H9 (cell line): ENCODE measurements around the gene IGLL5. TPM values are rescaled to one million over a fixed set of nuclear protein-coding genes. Genes with fewer than 3 reads are reported as not detected.

ENCODE experiments used
- DNase-seq: peaks from one replicate; pipeline ENCODE4 v3.0.0-alpha.2; 2017
- H2AFZ ChIP-seq: one replicate; pipeline ENCODE4 v1.6.1; 2013; ENCODE audit warnings: mild to moderate bottlenecking, low read length, control low read depth, moderate library complexity
- H2AK5ac ChIP-seq: 2 replicates; pipeline ENCODE4 v1.6.1; 2013; ENCODE audit warnings: low read length, control low read depth, mixed read lengths; ENCODE audit not compliant: insufficient read length
- H2BK120ac ChIP-seq: one replicate; pipeline ENCODE4 v1.6.1; 2013; ENCODE audit warnings: low read depth, mild to moderate bottlenecking, low read length, control low read depth, inconsistent platforms; ENCODE audit not compliant: poor library complexity, severe bottlenecking
- H2BK12ac ChIP-seq: 2 replicates; pipeline ENCODE4 v1.6.1; 2013; ENCODE audit warnings: low read length, control low read depth, mixed read lengths, low read depth; ENCODE audit not compliant: insufficient read length
- H2BK15ac ChIP-seq: 2 replicates; pipeline ENCODE4 v1.6.1; 2013; ENCODE audit warnings: low read depth, low read length, control low read depth
- H2BK20ac ChIP-seq: one replicate; pipeline ENCODE4 v1.6.1; 2013; ENCODE audit warnings: low read depth, mild to moderate bottlenecking, low read length, control low read depth, inconsistent platforms; ENCODE audit not compliant: poor library complexity, severe bottlenecking
- H2BK5ac ChIP-seq: 2 replicates; pipeline ENCODE4 v1.6.1; 2013; ENCODE audit warnings: low read length, control low read depth, mixed read lengths; ENCODE audit not compliant: insufficient read length
- H3K14ac ChIP-seq: 2 replicates; pipeline ENCODE4 v1.6.1; 2013; ENCODE audit warnings: low read length, control low read depth; ENCODE audit not compliant: insufficient read depth
- H3K18ac ChIP-seq: 2 replicates; pipeline ENCODE4 v1.6.1; 2013; ENCODE audit warnings: low read depth, mild to moderate bottlenecking, mixed read lengths, low read length, control low read depth; ENCODE audit not compliant: insufficient read length
- H3K23ac ChIP-seq: 2 replicates; pipeline ENCODE4 v1.6.1; 2013; ENCODE audit warnings: low read length, control low read depth, mixed read lengths, low read depth; ENCODE audit not compliant: insufficient read length
- H3K23me2 ChIP-seq: 2 replicates; pipeline ENCODE4 v1.6.1; 2013; ENCODE audit warnings: low read depth, mild to moderate bottlenecking, mixed read lengths, low read length, control low read depth; ENCODE audit not compliant: insufficient read length, poor library complexity, severe bottlenecking
- H3K27ac ChIP-seq: 2 replicates; pipeline ENCODE4 v1.5.1; 2013; ENCODE audit warnings: low read length, control low read depth, mixed read lengths, low read depth; ENCODE audit not compliant: insufficient read length
- H3K27me3 ChIP-seq: 2 replicates; pipeline ENCODE4 v1.6.1; 2013; ENCODE audit warnings: low read length, control low read depth, inconsistent platforms; ENCODE audit not compliant: insufficient read depth
- H3K4ac ChIP-seq: 2 replicates; pipeline ENCODE4 v1.6.1; 2013; ENCODE audit warnings: low read depth, mild to moderate bottlenecking, control low read depth, inconsistent platforms, low read length, moderate library complexity
- H3K4me1 ChIP-seq: 2 replicates; pipeline ENCODE4 v1.6.1; 2013; ENCODE audit warnings: low read length, control low read depth, inconsistent platforms; ENCODE audit not compliant: insufficient read depth
- H3K4me2 ChIP-seq: 2 replicates; pipeline ENCODE4 v1.6.1; 2013; ENCODE audit warnings: low read length, control low read depth, mixed read lengths; ENCODE audit not compliant: insufficient read length, insufficient read depth
- H3K56ac ChIP-seq: 2 replicates; pipeline ENCODE4 v1.6.1; 2013; ENCODE audit warnings: low read depth, mild to moderate bottlenecking, mixed read lengths, low read length, control low read depth; ENCODE audit not compliant: insufficient read length
- H3K79me1 ChIP-seq: 2 replicates; pipeline ENCODE4 v1.6.1; 2013; ENCODE audit warnings: low read depth, mild to moderate bottlenecking, moderate library complexity, low read length, control low read depth, inconsistent platforms; ENCODE audit not compliant: insufficient read depth, poor library complexity, severe bottlenecking
- H3K79me2 ChIP-seq: 2 replicates; pipeline ENCODE4 v1.6.1; 2013; ENCODE audit warnings: low read length, control low read depth, inconsistent platforms; ENCODE audit not compliant: insufficient read depth
- H3K9ac ChIP-seq: 2 replicates; pipeline ENCODE4 v1.6.1; 2013; ENCODE audit warnings: low read length, control low read depth, mixed read lengths; ENCODE audit not compliant: insufficient read length; ENCODE audit errors: extremely low read depth
- H3K9me3 ChIP-seq: one replicate; pipeline ENCODE4 v1.6.1; 2013; ENCODE audit warnings: low read depth, low read length, inconsistent platforms; ENCODE audit not compliant: control insufficient read depth
- H3T11ph ChIP-seq: one replicate; pipeline ENCODE4 v1.6.1; 2013; ENCODE audit warnings: mild to moderate bottlenecking, low read length, control low read depth, inconsistent platforms
- H4K20me1 ChIP-seq: one replicate; pipeline ENCODE4 v1.6.1; 2013; ENCODE audit not compliant: control insufficient read depth, insufficient read length, insufficient read depth
- H4K5ac ChIP-seq: 2 replicates; pipeline ENCODE4 v1.6.1; 2013; ENCODE audit warnings: low read depth, mild to moderate bottlenecking, mixed read lengths, low read length, control low read depth; ENCODE audit not compliant: insufficient read length
- H4K8ac ChIP-seq: replicated peaks from 2 replicates; pipeline ENCODE4 v1.6.1; 2013; ENCODE audit warnings: low read length, control low read depth, mixed read lengths, low read depth; ENCODE audit not compliant: insufficient read length
- H4K91ac ChIP-seq: 2 replicates; pipeline ENCODE4 v1.6.1; 2013; ENCODE audit warnings: low read depth, mild to moderate bottlenecking, moderate library complexity, mixed read lengths, low read length, control low read depth; ENCODE audit not compliant: insufficient read length
- H3K27ac Mint-ChIP-seq, 3 experiments: 2 replicates in 2 of 3; 3 replicates in 1 of 3; pipeline ENCODE4 v1.8.0; 2020 to 2021; ENCODE audit warnings: mixed read lengths in 3 of 3, mild to moderate bottlenecking in 1 of 3, moderate library complexity in 1 of 3
- H3K27me3 Mint-ChIP-seq: 2 replicates; pipeline ENCODE4 v1.8.0; 2021; ENCODE audit warnings: low read depth, mild to moderate bottlenecking, moderate library complexity, mixed read lengths
- H3K36me3 Mint-ChIP-seq, 3 experiments: 2 replicates in 2 of 3; 3 replicates in 1 of 3; pipeline ENCODE4 v1.8.0; 2020 to 2021; ENCODE audit warnings: low read depth in 3 of 3, mixed read lengths in 3 of 3; ENCODE audit not compliant: insufficient read depth in 1 of 3
- H3K4me1 Mint-ChIP-seq, 2 experiments: 2 replicates each; pipeline ENCODE4 v1.8.0; 2020; ENCODE audit warnings: mixed read lengths in 2 of 2
- H3K4me3 Mint-ChIP-seq, 2 experiments: 2 replicates in 1 of 2; 3 replicates in 1 of 2; pipeline ENCODE4 v1.8.0; 2020 to 2021; ENCODE audit warnings: mild to moderate bottlenecking in 2 of 2, mixed read lengths in 2 of 2, moderate library complexity in 1 of 2
- H3K9me3 Mint-ChIP-seq, 2 experiments: 2 replicates in 1 of 2; 3 replicates in 1 of 2; pipeline ENCODE4 v1.8.0; 2020; ENCODE audit warnings: mild to moderate bottlenecking in 2 of 2, mixed read lengths in 2 of 2, moderate library complexity in 1 of 2
- WGBS: extraction: QIAGEN DNeasy Blood & Tissue Kit; methylation state at CpG from one replicate; pipeline ENCODE4 v1.1.7; 2013; ENCODE audit warnings: missing lambda C conversion rate, low lambda C conversion rate, mixed read lengths; ENCODE audit not compliant: insufficient read length; ENCODE audit errors: extremely low coverage; 5-methylcytosine and 5-hydroxymethylcytosine counted together
- total RNA-seq: library from RNA; stranded (reverse); gene quantifications from 2 replicates; pipeline ENCODE4 v1.2.1, GENCODE V29; 2021
- TF ChIP-seq, protein P1 (sequence below): fragments of 200-600 bp; sonication (generic); conservative IDR thresholded peaks from 3 replicates; pipeline ENCODE4 v1.8.0; 2021; ENCODE audit warnings: antibody characterized with exemption, mild to moderate bottlenecking

Gene IGLL5
- total RNA-seq, 1 experiment from 2014 or later = not detected

DNA sequence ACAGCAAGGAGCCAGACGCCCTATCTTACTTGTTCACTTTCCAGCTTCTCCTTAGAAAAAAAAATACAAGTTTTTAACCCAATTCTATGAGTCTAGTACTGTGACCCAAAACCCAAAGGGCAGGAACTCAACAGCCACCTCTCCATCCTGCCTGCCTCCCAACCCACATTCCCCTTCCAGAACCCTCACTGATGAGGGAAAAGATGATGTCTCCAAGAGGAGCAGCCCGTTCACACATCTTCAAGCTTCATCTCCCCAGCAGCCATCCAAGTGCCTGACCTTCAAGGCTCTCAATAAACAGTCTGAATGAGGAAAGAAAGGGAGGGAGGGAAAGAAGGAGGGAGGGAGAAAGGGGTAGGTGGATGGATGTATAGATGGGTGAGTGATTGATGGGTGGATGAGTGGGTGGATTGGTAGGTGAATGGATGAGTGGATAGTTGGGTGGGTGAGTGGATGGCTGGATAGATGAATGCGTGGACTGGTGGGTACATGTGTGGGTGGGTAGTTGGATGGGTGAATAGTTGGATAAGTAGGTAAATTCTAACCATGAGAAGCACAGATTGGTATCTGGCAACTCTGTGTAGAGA is 50.4 kb downstream of the IGLL5 start:
- Mint-ChIP-seq H3K27me3 (peaks cover 88% of the 10 kb centered on the region), H3K9me3 (no peaks in the 10 kb centered on the region), H3K4me3 (no peak overlapping the region), H3K36me3 (no peaks in the 10 kb centered on the region; a peak in 1 of 7 replicates), H3K4me1 (peaks cover 4 to 9% of the 10 kb centered on the region in 2 experiments; a peak in 3 of 4 replicates), H3K27ac (no peak overlapping the region)
- H3K4me2 ChIP-seq = no peak overlapping the region
- H2BK15ac ChIP-seq = no peak overlapping the region
- no peak overlapping the region for H2AK5ac ChIP-seq
- H4K20me1 ChIP-seq = no peaks in the 10 kb centered on the region
- no peak overlapping the region for H4K5ac ChIP-seq
- H3K23ac ChIP-seq = no peak overlapping the region
- no peaks in the 10 kb centered on the region for H3K79me1 ChIP-seq
- no CpG with 5 or more reads among the region's 3 CpGs for WGBS
- H2BK5ac ChIP-seq = no peak overlapping the region
- H3T11ph ChIP-seq = no peak overlapping the region
- H4K91ac ChIP-seq = no peak overlapping the region
- no peaks in the 10 kb centered on the region for H3K9me3 ChIP-seq
- no peak overlapping the region for H2BK12ac ChIP-seq
- H3K9ac ChIP-seq = no peak overlapping the region
- H3K79me2 ChIP-seq = no peaks in the 10 kb centered on the region
- no peak overlapping the region for H2AFZ ChIP-seq
- DNase-seq = no peak
- H3K4ac ChIP-seq = no peak overlapping the region
- no peak overlapping the region for H3K56ac ChIP-seq
- TF ChIP-seq, protein P1, sequence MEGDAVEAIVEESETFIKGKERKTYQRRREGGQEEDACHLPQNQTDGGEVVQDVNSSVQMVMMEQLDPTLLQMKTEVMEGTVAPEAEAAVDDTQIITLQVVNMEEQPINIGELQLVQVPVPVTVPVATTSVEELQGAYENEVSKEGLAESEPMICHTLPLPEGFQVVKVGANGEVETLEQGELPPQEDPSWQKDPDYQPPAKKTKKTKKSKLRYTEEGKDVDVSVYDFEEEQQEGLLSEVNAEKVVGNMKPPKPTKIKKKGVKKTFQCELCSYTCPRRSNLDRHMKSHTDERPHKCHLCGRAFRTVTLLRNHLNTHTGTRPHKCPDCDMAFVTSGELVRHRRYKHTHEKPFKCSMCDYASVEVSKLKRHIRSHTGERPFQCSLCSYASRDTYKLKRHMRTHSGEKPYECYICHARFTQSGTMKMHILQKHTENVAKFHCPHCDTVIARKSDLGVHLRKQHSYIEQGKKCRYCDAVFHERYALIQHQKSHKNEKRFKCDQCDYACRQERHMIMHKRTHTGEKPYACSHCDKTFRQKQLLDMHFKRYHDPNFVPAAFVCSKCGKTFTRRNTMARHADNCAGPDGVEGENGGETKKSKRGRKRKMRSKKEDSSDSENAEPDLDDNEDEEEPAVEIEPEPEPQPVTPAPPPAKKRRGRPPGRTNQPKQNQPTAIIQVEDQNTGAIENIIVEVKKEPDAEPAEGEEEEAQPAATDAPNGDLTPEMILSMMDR = no peak
- H3K14ac ChIP-seq = no peak overlapping the region
- H3K4me1 ChIP-seq = no peaks in the 10 kb centered on the region
- no peak overlapping the region for H4K8ac ChIP-seq
- no peak overlapping the region for H3K18ac ChIP-seq
- H3K27me3 ChIP-seq = peaks cover 3% of the 10 kb centered on the region; the same call in 1 of the 2 replicates
- no peaks in the 10 kb centered on the region for H3K23me2 ChIP-seq
- no peak overlapping the region for H2BK20ac ChIP-seq
- no peak overlapping the region for H3K27ac ChIP-seq
- no peak overlapping the region for H2BK120ac ChIP-seq
